Stimulated activated CD8-positive, alpha-beta memory T cell treated with anti-CD3 and anti-CD28 coated beads, Interleukin-4, amount 100 ng/mL, for 48 hours (primary cell): ENCODE data around the gene TGFB2.

Experiments
- DNase-seq: peaks from one replicate; pipeline ENCODE4 v3.0.0-alpha.2; 2020

TGFB2 gene

GRCh38 chr1:218336328-218336727, 8.8 kb upstream of the TGFB2 start:
- no peak for DNase-seq

DNA sequence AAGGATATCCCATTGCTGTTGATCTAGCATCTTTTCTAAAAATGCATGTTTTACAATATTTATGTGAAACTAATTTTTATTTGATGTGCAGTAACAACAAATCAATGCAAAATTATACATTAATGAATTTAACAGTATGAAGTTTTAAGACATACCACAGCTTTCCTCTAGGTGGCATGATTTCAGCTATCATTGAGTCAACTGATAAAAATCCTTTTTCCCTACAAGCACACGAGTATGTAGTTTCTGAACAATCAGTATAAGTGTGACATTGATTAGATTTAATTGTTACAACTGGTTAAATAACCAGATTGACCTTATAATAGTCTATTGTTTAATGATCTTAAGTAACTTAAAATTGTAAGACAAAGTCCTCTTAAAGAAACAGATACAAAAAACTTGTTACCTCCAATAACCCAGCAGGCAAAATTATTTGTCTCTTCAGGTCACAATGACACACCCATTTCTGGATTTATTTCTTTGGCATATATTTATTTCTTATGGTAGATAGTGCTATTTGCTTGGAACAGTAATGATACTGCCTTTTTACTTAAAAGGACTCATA, 5.8 kb upstream of the TGFB2 start:
- no peak for DNase-seq

GRCh38 chr1:218341325-218341724, 3.8 kb upstream of the TGFB2 start:
- DNase-seq = no peak

DNA sequence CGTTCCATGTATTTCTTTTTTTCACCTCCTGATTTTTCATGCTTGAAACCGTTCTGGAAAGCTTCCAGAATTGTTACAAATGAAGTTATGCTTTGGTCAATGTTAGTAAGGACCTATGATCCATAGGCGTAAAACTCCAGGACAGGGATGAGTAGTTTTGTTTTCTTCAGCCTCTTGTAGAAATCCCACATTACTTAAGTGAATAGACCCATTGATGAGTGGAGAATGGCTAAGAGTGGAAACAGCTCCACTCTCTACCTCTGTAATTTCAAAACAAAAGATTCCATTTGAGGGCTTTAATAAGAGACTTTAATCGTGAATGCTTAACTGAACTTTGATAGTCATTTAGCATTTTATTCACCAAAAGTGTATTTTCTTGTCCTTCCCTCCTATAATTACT, 3.0 kb upstream of the TGFB2 start:
- no peak for DNase-seq

GRCh38 chr1:218345673-218346390, 696 bp downstream of the TGFB2 start:
- peak; percentile 36 for DNase-seq

GRCh38 chr1:218346391-218347204, 1.5 kb downstream of the TGFB2 start:
- peak; percentile 28 for DNase-seq

- DNase-seq = no peak
These were observed 2.2 kb downstream of the TGFB2 start for GRCh38 chr1:218347336-218347722.

- no peak for DNase-seq
These were observed 2.8 kb downstream of the TGFB2 start for GRCh38 chr1:218347723-218348627.

GRCh38 chr1:218348628-218349071, 3.5 kb downstream of the TGFB2 start:
- no peak for DNase-seq

GRCh38 chr1:218349348-218350034, 4.4 kb downstream of the TGFB2 start:
- DNase-seq = no peak

DNA sequence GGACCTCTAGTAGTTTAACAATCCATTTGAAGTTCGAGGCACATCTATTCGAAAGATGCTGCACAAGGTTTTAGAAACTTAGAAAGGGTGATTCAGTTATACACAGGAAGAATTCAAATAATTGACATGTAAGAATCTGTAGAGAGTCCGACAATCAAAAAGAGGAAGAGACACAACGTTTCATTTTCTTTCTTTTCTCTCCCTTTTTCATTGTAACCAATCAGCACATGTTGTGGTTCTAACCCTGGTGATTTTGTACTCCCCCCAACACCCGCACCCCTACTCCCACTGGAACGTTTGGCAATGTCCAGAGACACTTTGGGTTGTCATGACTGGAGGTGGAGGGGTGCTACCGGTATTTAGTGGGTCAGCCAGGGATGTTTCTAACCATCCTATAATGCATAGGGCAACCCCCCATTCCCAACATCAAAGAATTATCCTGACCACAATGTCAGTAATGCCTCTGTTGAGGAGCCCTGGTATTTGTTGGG, 4.9 kb downstream of the TGFB2 start:
- no peak for DNase-seq

GRCh38 chr1:218350801-218351266, 5.7 kb downstream of the TGFB2 start:
- DNase-seq = no peak

- DNase-seq = peak; percentile 43
These were observed 6.4 kb downstream of the TGFB2 start for GRCh38 chr1:218351391-218352074.

GRCh38 chr1:218352075-218352438, 6.9 kb downstream of the TGFB2 start:
- DNase-seq = no peak

GRCh38 chr1:218353656-218354055, 8.5 kb downstream of the TGFB2 start:
- no peak for DNase-seq

GRCh38 chr1:218355278-218355677, 10.1 kb downstream of the TGFB2 start:
- DNase-seq = no peak

DNA sequence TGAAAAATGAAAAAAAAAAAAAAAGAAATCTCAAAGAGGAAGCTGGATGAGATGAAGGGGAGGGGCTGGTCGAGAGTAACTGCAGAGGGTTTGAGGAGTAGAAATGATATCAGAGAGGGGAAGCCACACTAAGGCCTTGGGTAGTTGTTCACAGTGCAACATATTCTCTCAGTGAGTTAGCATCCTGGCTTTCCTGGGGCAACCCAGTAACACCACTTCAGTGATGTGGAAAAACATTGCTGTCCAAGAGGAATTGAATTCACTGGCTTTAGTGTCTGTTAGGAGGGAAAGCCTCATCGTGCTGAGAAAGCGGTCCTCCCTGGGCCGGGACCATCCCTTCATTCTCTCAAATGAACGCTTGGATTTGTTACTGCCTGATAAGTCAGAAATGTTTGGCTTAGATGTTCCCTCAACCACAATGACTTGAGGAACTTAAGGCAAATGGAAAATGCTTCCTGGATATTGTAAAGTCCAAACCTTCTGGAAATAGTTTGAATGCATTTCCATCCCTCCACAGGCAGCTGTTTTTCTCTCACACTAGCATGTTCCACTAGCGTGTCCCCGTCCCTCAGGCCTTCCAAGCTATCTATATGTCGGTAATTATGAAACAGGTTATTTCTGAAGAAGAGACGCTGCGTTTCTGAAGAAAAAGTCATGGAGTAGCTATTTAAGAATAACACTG, 12.2 kb downstream of the TGFB2 start:
- DNase-seq = no peak

DNA sequence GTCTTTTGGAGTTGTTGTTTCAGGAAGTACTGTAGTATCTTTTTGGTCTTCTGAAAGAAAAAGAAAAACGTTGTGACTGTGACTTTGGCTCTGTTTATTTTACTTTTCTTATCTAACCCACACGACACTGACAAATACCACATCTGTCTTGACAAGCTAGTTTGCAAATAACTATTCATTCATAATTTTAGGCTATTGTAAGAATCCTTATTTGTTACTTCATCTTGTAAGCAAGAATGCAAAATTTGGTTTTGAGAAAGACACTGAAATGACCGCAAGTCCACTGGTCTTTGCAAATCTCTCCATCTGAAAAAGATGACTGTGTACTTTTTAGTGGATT, 12.7 kb downstream of the TGFB2 start:
- no peak for DNase-seq

DNA sequence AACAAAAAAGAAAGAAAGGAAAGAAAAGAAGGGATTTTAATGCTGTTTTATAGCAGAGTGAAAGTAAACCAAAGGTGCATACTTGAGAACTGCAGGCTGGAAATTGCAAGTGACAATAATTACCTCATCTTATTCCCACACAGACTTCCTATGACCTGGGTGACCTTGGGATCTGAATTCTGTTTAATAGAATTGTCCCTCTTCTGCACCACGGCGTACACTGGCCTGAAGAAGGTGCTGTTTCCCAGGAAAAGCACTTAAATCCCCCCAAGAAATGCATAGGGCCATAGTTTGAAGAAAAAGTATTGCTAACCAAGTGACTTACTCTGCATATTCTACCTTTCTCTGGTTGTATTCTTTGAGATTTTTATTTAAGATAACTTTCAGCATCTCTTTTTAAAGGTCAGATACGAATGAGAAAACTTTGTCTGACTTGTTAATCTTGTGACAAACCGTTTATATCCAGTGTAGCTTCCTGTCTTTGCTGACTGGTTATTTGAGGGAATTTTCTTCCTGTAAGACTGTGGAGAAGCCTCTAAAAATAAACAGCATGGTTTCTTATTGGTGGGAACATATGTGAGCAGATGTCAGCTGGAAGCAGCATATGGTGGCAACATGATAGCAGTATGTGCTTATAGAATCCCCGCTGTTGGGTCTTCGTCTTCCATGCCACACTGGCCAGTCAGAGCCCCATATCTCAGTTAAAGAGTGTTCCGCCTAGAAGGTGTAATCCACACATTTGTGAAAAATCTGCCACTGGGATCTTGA, 16.3 kb downstream of the TGFB2 start:
- no peak for DNase-seq

- DNase-seq = no peak
These were observed 17.4 kb downstream of the TGFB2 start for GRCh38 chr1:218362418-218363076.
